Mammary epithelial cell (primary cell): Measurements from ENCODE around the gene NEGR1.

Source experiments
- CTCF ChIP-seq, 2 donors: IDR thresholded peaks in 1 of 2; conservative IDR thresholded peaks in 1 of 2; 2 replicates each; pipeline ENCODE4 v1.5.1; 2011 to 2012; ENCODE audit warnings: inconsistent platforms in 2 of 2, low read length in 2 of 2, mild to moderate bottlenecking in 2 of 2, control low read depth in 1 of 2, low read depth in 1 of 2; ENCODE audit not compliant: insufficient read depth in 1 of 2; ENCODE audit errors: extremely low read depth in 1 of 2
- EZH2 ChIP-seq: IDR thresholded peaks from 2 replicates; pipeline ENCODE4 v1.6.1; 2012; ENCODE audit warnings: low read length, inconsistent platforms, borderline replicate concordance

GRCh38 chr1:71829346-71829745 lies 453.0 kb downstream of the NEGR1 start:
- TF ChIP-seq CTCF (conservative IDR thresholded peaks at IDR 0.05 in 1 of 2, IDR thresholded peaks at IDR 0.05 in 1 of 2; ENCODE audit: extremely low read depth in 1 of 2, insufficient read depth in 1 of 2, low read depth in 1 of 2, low read length in 2 of 2) (no peak), EZH2 (no peak)
